NB4 (cell line): ENCODE data around the gene TIFAB.
A peak's percentile ranks its signal among the peaks of the same experiment; 100 is the strongest.

Source experiments
- DNase-seq: peaks from one replicate; pipeline ENCODE4 v3.0.0; 2010; ENCODE audit warnings: low read depth
- H3K4me3 ChIP-seq: one replicate; pipeline ENCODE4 v1.5.1; 2011; ENCODE audit warnings: mild to moderate bottlenecking, low read depth, low read length, moderate library complexity
- MAX ChIP-seq: IDR thresholded peaks from 2 replicates; pipeline ENCODE4 v1.6.1; 2011; ENCODE audit warnings: low read depth, low read length
- MYC ChIP-seq: IDR thresholded peaks from 2 replicates; pipeline ENCODE4 v1.6.1; 2011; ENCODE audit warnings: low read depth, low read length
- POLR2A ChIP-seq: IDR thresholded peaks from 2 replicates; pipeline ENCODE4 v1.6.1; 2011; ENCODE audit warnings: mild to moderate bottlenecking; ENCODE audit not compliant: insufficient read length; ENCODE audit errors: extremely low read depth
- TF ChIP-seq, protein P1 (sequence below): IDR thresholded peaks from one replicate; pipeline ENCODE4 v1.5.1; 2012; ENCODE audit warnings: low read depth, low read length

Gene TIFAB

GRCh38 chr5:135436951-135437418, 15.2 kb downstream of the TIFAB start:
- TF ChIP-seq, protein P1, sequence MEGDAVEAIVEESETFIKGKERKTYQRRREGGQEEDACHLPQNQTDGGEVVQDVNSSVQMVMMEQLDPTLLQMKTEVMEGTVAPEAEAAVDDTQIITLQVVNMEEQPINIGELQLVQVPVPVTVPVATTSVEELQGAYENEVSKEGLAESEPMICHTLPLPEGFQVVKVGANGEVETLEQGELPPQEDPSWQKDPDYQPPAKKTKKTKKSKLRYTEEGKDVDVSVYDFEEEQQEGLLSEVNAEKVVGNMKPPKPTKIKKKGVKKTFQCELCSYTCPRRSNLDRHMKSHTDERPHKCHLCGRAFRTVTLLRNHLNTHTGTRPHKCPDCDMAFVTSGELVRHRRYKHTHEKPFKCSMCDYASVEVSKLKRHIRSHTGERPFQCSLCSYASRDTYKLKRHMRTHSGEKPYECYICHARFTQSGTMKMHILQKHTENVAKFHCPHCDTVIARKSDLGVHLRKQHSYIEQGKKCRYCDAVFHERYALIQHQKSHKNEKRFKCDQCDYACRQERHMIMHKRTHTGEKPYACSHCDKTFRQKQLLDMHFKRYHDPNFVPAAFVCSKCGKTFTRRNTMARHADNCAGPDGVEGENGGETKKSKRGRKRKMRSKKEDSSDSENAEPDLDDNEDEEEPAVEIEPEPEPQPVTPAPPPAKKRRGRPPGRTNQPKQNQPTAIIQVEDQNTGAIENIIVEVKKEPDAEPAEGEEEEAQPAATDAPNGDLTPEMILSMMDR, result no peak
- TF ChIP-seq POLR2A (no peak), MYC (no peak), MAX (no peak)
- no peak for DNase-seq
- H3K4me3 ChIP-seq, result peak overlapping the region; percentile 6

DNA sequence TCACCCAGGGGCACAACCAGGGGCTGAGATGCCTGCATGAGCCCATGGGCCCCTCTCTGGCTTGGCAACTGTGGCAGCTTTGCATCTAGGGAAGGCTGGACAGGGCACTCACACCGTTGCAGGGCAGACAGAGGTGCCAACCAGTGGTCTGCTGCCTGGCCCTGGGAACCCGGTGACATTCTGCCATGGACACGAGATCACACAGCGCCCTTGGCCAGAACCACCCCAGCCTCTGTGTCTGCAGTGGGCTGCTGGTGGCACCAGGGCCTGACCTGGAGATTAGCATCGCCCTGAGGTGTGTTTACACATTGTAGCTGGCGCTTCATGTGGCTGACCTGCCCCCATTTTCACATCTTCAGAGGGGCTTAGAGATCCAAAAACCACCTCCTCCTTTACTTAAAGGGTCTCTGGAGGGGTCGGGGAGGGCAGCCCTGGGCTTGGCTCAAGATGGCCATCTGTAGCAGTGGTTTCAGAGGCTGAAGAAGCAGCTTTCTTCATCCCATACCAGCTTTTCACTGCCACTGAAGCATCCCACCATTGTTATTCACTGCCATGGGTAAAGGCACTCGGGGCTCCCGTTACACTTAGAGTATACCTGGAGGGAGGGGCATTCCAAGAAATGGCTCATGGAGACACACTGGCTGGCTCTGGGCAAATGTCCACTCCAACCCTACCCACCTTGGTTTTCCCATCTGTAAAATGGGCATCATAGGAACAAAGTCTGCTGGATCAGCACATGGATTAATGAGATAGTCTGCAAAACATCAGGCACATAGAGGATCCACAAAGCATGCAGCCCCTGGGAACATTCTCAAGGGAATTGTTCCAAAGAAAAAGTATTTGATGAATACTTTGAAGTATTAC, 16.5 kb downstream of the TIFAB start:
- no peak for DNase-seq
- TF ChIP-seq, protein P1, result no peak
- TF ChIP-seq MYC (no peak), MAX (no peak), POLR2A (no peak)
- H3K4me3 ChIP-seq, result no peak overlapping the region

GRCh38 chr5:135434591-135435466, 17.3 kb downstream of the TIFAB start:
- no peak for DNase-seq
- no peak overlapping the region for H3K4me3 ChIP-seq
- TF ChIP-seq, protein P1, result no peak
- TF ChIP-seq MYC, result no peak
- no peak for TF ChIP-seq MAX
- TF ChIP-seq POLR2A, result no peak

DNA sequence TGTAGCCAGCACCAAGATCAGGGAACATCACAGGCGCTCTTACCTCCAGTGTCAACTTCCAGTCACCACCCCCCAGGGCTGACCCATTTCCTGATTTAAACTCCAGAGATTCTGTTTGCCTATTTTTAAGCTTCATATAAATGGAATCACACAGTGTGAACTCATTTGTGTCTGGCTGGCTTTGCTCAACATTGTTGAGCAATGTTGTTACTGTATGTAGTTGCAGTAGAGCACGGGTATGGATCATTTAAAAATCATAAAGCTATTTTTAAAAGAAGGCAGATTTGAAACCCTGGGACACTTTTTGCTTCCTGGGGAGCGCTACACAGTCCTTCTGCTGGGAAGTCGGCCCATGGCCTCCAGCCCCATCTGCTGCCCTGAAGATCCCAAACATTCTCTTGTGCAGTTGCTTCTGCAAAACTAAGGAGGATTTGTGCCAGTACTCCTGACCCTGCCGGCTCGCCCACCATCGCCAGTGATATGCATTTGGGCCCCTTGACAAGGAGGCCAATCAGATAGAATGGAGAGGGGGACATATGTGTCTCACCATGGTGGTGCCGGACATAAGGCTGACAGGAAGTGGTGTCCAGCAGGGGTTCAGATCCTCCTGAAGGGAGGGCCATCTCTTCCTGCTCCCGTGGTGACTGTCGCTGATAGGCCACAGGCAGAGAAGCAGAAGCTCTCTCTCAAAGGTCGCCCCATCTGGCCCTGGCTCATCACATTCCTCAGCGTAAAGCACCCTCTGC, 18.3 kb downstream of the TIFAB start:
- peak overlapping the region; percentile 0 for H3K4me3 ChIP-seq
- TF ChIP-seq MYC (no peak), MAX (no peak), POLR2A (peak; percentile 30)
- peak; percentile 81 for DNase-seq

GRCh38 chr5:135432113-135432512, 20.0 kb downstream of the TIFAB start:
- TF ChIP-seq MYC, result no peak
- TF ChIP-seq, protein P1, result no peak
- no peak for TF ChIP-seq MAX
- no peak for TF ChIP-seq POLR2A
- no peak for DNase-seq
- H3K4me3 ChIP-seq, result no peak overlapping the region
